ENCODE results near the gene MIP.
"Not testable (repeated sequence)": the region's sequence is repeated elsewhere in the genome, so short reads cannot be mapped to it uniquely, and the experiment has no call there.

The MIP gene

DNA sequence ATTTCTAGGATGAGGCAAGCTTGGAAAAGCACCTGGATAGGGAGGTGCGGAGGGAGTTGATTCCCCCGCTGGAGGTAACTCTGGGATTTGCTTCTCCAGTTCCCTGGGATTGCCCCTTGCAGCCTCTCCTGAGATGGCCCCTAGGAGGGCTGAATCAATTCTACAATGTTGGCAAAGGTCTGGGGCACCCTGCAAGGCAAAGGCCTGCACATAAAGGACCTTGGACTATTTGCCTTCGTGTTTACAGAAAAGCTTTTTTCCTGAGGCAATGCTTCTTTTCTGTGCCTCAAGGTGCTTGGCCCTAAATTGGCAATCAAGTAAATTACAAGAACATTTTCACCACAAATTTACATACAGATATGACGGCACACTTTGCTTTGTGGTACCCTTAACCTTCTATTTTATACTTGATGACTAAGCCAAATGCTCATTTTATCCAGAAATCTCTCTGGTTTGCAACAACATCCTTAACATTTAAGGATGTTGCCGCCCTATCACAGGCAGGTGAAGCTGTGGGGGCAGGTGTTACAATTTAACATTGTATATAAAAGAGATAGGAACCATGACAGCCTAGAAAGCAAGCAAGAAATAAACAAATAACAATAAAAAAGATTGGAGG, 45.5 kb downstream of the MIP start:
- H3K9me3 ChIP-seq = no peaks in the 10 kb centered on the region
- H3K27me3 ChIP-seq = no peaks in the 10 kb centered on the region
- peaks cover 4% of the 10 kb centered on the region for H3K36me3 ChIP-seq
- TF ChIP-seq, protein P1, sequence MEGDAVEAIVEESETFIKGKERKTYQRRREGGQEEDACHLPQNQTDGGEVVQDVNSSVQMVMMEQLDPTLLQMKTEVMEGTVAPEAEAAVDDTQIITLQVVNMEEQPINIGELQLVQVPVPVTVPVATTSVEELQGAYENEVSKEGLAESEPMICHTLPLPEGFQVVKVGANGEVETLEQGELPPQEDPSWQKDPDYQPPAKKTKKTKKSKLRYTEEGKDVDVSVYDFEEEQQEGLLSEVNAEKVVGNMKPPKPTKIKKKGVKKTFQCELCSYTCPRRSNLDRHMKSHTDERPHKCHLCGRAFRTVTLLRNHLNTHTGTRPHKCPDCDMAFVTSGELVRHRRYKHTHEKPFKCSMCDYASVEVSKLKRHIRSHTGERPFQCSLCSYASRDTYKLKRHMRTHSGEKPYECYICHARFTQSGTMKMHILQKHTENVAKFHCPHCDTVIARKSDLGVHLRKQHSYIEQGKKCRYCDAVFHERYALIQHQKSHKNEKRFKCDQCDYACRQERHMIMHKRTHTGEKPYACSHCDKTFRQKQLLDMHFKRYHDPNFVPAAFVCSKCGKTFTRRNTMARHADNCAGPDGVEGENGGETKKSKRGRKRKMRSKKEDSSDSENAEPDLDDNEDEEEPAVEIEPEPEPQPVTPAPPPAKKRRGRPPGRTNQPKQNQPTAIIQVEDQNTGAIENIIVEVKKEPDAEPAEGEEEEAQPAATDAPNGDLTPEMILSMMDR (IDR thresholded peaks at IDR 0.05) = no peak
- no peaks in the 10 kb centered on the region for H3K4me1 ChIP-seq (ENCODE audit: control insufficient read depth in 1 of 2, insufficient read depth in 1 of 2, low read depth in 1 of 2, low read length in 1 of 2)
- no peak overlapping the region for H3K27ac ChIP-seq
- H3K4me3 ChIP-seq (ENCODE audit: low read depth in 1 of 2, low read length in 1 of 2) = no peak overlapping the region

DNA sequence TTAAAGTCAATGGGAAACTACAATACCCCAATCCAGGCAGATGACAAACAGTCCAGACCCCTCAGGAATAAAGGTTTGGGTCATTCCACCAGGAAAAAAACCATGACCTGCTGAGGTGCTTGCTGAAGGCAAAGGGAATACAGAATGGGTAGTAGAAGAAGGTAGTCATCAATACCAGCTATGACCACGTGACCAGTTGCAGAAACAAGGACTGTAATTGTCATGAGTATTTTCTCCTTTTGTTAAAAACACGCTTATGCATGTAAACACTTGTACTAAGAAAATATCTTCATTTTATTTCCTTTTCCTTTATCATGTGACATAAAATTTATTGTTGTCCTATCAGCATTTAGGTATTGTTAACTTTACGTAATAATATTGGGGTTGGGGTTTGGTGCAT, 50.2 kb downstream of the MIP start:
- H3K36me3 ChIP-seq; H3K9me3 ChIP-seq; H3K27ac ChIP-seq; H3K4me3 ChIP-seq (ENCODE audit: low read depth in 1 of 2, low read length in 1 of 2); H3K4me1 ChIP-seq (ENCODE audit: control insufficient read depth in 1 of 2, insufficient read depth in 1 of 2, low read depth in 1 of 2, low read length in 1 of 2); H3K27me3 ChIP-seq: not testable (repeated sequence)

DNA sequence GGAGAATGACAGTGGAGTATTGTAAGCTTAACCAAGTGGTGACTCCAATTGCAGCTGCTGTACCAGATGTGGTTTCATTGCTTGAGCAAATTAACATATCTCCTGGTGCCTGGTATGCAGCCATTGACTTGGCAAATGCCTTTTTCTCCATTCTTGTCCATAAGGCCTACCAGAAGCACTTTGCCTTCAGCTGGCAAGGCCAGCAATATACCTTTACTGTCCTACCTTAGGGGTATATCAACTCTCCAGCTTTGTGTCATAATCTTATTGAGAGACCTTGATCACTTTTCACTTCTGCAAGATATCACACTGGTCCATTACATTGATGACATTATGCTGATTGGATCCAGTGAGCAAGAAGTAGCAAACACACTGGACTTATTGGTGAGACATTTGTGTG, 52.8 kb downstream of the MIP start:
- not testable (repeated sequence) for H3K27me3 ChIP-seq; H3K36me3 ChIP-seq; H3K9me3 ChIP-seq; H3K4me3 ChIP-seq (ENCODE audit: low read depth in 1 of 2, low read length in 1 of 2); H3K27ac ChIP-seq; H3K4me1 ChIP-seq (ENCODE audit: control insufficient read depth in 1 of 2, insufficient read depth in 1 of 2, low read depth in 1 of 2, low read length in 1 of 2)

DNA sequence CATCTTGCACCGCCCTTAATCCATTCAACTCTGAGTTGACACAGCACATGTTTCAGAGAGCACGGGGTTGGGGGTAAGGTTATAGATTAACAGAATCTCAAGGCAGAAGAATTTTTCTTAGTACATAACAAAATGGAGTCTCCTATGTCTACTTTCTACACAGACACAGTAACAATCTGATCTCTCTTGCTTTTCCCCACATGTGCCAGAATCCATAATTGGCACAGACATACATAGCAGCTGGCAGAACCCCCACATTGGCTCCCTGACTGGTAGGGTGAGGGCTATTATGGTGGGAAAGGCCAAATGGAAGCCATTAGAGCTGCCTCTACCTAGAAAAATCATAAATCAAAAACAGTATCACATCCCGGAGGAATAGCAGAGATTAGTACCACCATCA, 53.3 kb downstream of the MIP start:
- not testable (repeated sequence) for H3K27me3 ChIP-seq; H3K9me3 ChIP-seq; H3K27ac ChIP-seq; H3K4me3 ChIP-seq (ENCODE audit: low read depth in 1 of 2, low read length in 1 of 2); H3K36me3 ChIP-seq; H3K4me1 ChIP-seq (ENCODE audit: control insufficient read depth in 1 of 2, insufficient read depth in 1 of 2, low read depth in 1 of 2, low read length in 1 of 2)
